ENCODE results near the gene KRCC1. TPM values are rescaled to one million over a fixed set of nuclear protein-coding genes. Genes with fewer than 3 reads are reported as not detected.
"Not testable (repeated sequence)": the region's sequence is repeated elsewhere in the genome, so short reads cannot be mapped to it uniquely, and the experiment has no call there.

KRCC1 gene
- total and polyA plus RNA-seq, 5 donors: 24.6 to 31.6 (median 26.0) TPM

DNA sequence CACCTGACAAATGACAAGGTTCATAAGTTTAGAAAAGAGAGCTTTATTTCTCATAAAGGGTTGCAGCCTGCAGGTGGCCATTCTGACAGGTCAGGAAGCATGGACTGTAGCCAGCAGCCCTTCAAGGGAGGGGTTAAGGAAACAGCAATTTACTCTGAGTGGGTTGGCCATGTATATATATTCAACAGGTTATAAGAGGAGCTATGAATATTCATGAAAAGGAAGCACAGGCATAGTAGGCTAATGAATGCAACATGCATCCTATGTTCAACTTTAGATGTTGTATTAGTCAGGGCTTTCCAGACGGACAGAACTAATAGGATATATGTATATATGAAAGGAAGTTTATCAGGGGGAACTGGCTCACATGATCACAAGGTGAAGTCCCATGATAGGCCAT, 59.8 kb downstream of the KRCC1 start:
- no peak for DNase-seq
- Histone ChIP-seq H3K27me3 (ENCODE audit: control insufficient read depth, insufficient read depth) (no peaks in the 10 kb centered on the region), H3K4me3 (ENCODE audit: low read length) (no peak overlapping the region), H3K27ac (ENCODE audit: low read length) (no peak overlapping the region), H3K4me1 (ENCODE audit: control insufficient read depth, insufficient read depth, low read length) (no peaks in the 10 kb centered on the region), H3K9me3 (ENCODE audit: control insufficient read depth, low read length) (no peaks in the 10 kb centered on the region)
- no peak for ATAC-seq
- intact Hi-C loops (cut with DNase I): no loop called here
- 63% methylated on average over 1 of the region's 1 CpG for WGBS

DNA sequence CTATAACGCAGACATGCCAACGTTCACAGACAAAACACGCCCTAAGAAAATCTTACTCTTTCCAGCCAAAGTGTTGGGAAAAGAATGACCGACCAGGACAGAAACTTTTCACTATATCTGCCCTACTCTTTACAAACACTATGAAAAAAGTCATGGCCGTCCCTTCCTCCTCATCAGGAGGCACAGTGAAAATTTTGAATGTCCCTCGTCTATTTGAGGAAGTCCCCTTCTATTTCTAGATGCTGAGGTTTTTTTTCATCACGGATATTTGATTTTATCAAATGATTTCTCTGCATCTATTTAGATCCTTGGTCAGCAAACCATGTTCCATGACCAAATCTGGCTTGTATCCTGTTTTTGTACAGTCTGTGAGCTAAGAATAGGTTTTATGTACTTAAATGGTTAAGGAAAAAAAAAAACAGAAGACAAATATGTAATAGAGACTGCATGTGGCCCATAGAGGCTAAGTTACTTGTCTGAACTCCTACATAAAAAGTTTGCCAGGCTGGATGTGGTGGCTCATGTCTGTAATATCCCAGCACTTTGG, 61.2 kb downstream of the KRCC1 start:
- DNase-seq; intact Hi-C loops (cut with DNase I); H3K4me3 ChIP-seq (ENCODE audit: low read length); ATAC-seq; H3K4me1 ChIP-seq (ENCODE audit: control insufficient read depth, insufficient read depth, low read length); H3K27ac ChIP-seq (ENCODE audit: low read length); H3K9me3 ChIP-seq (ENCODE audit: control insufficient read depth, low read length); H3K27me3 ChIP-seq (ENCODE audit: control insufficient read depth, insufficient read depth): not testable (repeated sequence)
- 58% methylated on average over 7 of the region's 7 CpGs for WGBS

DNA sequence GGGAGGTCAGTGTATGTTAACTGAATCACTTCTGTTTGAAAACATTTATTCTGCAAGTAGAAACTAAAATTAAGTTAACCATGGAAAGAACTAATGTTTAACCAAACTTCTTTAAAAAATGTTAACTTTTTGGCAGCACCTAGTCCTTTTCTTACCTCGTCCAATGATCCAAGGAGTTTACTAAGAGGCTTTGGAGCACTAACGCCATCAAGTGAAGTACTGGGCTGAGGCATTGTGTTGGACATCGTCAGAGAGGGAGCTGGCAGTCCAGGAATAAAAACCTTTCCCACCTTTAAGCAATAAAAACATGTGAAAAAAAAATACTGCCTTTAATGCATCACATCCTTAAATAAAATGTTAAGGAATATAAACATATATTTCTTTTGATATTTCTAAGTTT, 63.0 kb downstream of the KRCC1 start:
- H3K27me3 ChIP-seq (ENCODE audit: control insufficient read depth, insufficient read depth); H3K4me1 ChIP-seq (ENCODE audit: control insufficient read depth, insufficient read depth, low read length); H3K27ac ChIP-seq (ENCODE audit: low read length); H3K4me3 ChIP-seq (ENCODE audit: low read length); H3K9me3 ChIP-seq (ENCODE audit: control insufficient read depth, low read length); ATAC-seq; DNase-seq; intact Hi-C loops (cut with DNase I): not testable (repeated sequence)
- 32% methylated on average over 2 of the region's 3 CpGs for WGBS

DNA sequence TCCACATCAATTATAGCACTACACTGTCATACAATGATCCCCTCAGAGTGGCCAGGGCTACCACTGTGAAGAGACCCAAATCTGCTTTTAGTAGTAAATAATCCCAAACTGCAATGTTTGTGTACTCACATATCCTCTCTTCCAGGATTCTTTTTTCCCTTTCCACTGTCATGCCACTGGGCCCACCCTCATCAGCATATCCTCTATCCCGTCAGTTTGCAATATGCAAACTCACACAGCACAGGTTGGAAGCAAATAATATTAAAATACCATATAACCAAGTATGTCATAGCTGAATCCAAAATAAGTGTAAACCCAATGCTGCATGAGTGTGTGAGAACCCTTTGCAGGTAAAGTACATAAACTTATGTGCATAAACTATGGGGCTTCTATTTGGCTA, 68.1 kb downstream of the KRCC1 start:
- H3K9me3 ChIP-seq (ENCODE audit: control insufficient read depth, low read length); DNase-seq; H3K27ac ChIP-seq (ENCODE audit: low read length); H3K27me3 ChIP-seq (ENCODE audit: control insufficient read depth, insufficient read depth); intact Hi-C loops (cut with DNase I); H3K4me1 ChIP-seq (ENCODE audit: control insufficient read depth, insufficient read depth, low read length); H3K4me3 ChIP-seq (ENCODE audit: low read length); ATAC-seq: not testable (repeated sequence)
- no CpG with 5 or more reads among the region's 1 CpG for WGBS

DNA sequence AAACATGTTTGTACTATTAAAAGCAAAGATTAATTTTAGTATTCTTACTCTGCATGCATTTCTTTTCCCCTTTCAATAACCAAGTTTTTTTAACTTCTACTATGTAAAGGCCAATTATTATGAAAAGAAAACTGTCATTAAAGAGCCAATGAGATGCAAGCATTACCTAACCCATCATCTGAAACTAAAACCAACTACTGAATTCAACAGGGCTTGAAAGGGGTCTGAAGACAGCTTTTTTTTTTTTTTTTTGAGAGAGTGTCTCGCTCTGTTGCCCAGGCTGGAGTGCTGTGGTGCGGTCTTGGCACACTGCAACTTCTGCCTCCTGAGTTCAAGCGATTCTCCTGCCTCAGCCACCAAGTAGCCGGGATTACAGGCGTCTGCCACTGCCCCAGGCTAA, 69.7 kb downstream of the KRCC1 start:
- H3K4me3 ChIP-seq (ENCODE audit: low read length); DNase-seq; intact Hi-C loops (cut with DNase I); ATAC-seq; H3K9me3 ChIP-seq (ENCODE audit: control insufficient read depth, low read length); H3K27me3 ChIP-seq (ENCODE audit: control insufficient read depth, insufficient read depth); H3K4me1 ChIP-seq (ENCODE audit: control insufficient read depth, insufficient read depth, low read length); H3K27ac ChIP-seq (ENCODE audit: low read length): not testable (repeated sequence)
- 69% methylated on average over 5 of the region's 5 CpGs for WGBS

DNA sequence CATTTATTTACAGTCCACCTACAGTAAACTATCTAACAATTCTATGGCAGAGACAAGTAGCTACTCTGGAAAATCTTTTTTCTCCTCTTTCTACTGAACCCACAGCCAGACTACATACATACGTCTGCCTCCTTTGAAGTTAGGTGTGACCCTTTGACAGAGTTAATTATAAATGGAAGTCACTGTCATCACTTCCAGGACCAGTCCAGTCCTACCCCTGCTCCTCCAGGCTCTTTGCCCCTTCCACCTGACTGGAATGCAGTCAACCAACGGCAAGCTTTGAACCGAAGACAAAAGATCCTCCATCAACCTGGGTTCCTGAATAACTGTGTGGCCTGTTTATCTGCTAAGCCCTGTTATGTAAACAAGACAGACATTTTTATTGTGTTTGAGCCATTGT, 74.4 kb downstream of the KRCC1 start:
- H3K9me3 ChIP-seq (ENCODE audit: control insufficient read depth, low read length); H3K27ac ChIP-seq (ENCODE audit: low read length); intact Hi-C loops (cut with DNase I); DNase-seq; H3K4me1 ChIP-seq (ENCODE audit: control insufficient read depth, insufficient read depth, low read length); H3K27me3 ChIP-seq (ENCODE audit: control insufficient read depth, insufficient read depth); H3K4me3 ChIP-seq (ENCODE audit: low read length); ATAC-seq: not testable (repeated sequence)
- whole genome bisulfite sequencing: no CpG with 5 or more reads among the region's 3 CpGs

Small RNAs within 50 kb of the gene (microRNA-seq; reads per million reads assigned to microRNA genes)
- 0 reads per million in 2 donors for gene MIR4780

Other genes with a start within 250 kb of the KRCC1 start
- gene RGPD2, start 230.0 kb downstream of the KRCC1 start, total RNA-seq: 1 to 10 TPM; 2.6 to 5.1 (median 3.5) TPM
- 0.41 TPM for gene RGPD2, start 230.0 kb downstream of the KRCC1 start, polyA plus RNA-seq
- gene RNU2-63P, start 39.2 kb downstream of the KRCC1 start, total RNA-seq: 1 to 10 TPM in 1 of 4 donors, not detected in 3; 5.2 TPM
- gene RNU2-63P, start 39.2 kb downstream of the KRCC1 start, polyA plus RNA-seq: not detected
- gene SMYD1, start 12.0 kb upstream of the KRCC1 start, total RNA-seq: 100 to 1,000 TPM; 147 to 198 (median 169) TPM
- gene SMYD1, start 12.0 kb upstream of the KRCC1 start, polyA plus RNA-seq: 96.1 TPM
- not detected for gene FABP1, start 72.3 kb upstream of the KRCC1 start, total RNA-seq
- 1.1 TPM for gene FABP1, start 72.3 kb upstream of the KRCC1 start, polyA plus RNA-seq
- gene THNSL2, start 114.6 kb upstream of the KRCC1 start, total RNA-seq: 10 to 100 TPM; 17.4 to 35.0 (median 26.0) TPM
- 27.4 TPM for gene THNSL2, start 114.6 kb upstream of the KRCC1 start, polyA plus RNA-seq